GM12872 (cell line): Measurements from ENCODE around the gene DAAM2.

Experiments used
- CTCF ChIP-seq: IDR thresholded peaks from 3 replicates; pipeline ENCODE4 v1.5.1; 2011; ENCODE audit warnings: low read depth, mild to moderate bottlenecking, low read length, moderate library complexity; ENCODE audit not compliant: insufficient read depth

The DAAM2 gene

GRCh38 chr6:39791311-39791710 is 865 bp upstream of the DAAM2 start:
- TF ChIP-seq CTCF: peak; percentile 14; the same call in 1 of the 3 replicates

DNA sequence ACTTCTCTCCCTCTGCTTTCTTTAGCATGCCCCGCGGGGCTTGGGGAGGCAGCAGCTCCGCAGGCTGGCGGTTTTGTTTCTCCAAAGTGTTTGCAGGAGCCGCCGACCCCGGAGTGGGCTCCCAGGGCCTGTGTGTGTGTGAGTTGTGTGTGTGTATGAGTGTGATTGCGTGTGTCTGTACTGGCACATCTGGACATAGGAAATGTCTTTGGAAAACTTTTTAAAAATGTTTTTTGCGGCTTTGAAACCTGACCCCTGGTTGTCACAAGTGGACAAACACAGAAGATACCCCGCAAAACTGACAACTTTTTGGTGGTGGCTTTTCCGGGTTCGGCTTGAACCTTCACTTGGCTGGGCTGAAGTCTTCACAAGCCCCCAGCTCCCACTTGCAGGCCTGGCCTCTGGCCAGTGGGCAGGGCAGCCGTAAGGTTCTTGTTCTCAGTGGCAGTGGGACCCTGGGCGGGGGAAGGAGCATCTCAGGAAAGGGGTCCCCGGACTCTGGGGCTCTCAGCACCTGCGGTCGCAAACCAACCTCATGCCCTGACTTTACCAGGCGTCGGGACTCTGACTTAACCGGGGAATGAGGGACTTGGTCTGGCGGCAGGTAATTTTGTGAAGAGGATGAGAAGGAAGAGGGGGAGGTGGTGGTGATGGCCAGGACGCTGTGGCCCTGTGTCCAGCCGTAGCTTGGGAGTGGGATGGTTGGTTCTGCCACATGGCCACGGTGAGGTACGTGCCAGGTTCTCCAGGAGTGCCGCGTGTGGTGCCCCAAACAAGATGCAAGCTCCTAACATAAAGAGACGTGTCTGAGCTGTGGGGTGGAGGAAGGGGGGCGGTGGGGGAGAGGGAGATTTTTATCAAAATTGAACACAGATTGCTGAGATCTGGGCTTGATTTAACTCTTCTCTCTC is 619 bp downstream of the DAAM2 start:
- TF ChIP-seq CTCF: no peak

DNA sequence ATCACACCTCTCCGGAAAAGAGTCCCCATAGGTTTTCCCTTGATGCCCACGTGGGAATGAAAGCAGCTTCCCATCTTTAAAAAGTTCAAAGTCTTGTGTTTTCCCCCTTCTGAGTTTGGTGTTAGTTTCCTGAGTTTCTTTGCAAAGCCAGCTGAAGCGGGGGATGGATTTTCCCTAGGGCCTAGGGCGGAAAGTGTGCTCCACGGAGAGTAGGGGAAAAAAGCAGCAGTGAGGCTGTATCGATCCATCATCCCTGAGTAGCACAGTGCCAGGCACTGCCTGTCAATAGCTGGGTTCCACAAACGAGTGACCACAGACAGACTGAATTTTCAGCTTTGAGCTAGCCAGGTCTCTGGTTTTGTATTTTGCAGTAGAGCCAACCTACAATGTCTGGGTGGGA is 1.3 kb downstream of the DAAM2 start:
- no peak for TF ChIP-seq CTCF

DNA sequence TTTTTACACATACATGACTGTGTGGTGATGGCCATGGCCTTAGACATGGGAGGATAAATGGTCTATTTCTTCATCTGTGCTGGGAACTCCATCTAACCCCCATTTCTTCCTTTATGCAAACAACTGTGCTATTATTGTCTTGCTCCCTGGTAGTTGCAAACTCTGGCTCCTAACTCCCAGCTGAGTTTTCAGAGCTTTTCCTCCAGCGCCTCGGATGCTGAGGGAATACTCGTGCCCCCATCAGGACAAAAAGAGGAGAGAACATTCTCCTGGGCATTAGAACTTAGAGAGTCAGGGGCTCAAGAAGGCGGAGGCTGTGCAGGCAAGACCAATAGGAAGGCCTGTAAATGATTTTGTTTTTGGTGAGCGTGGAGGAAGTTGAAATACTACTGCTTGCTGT is 2.1 kb downstream of the DAAM2 start:
- no peak for TF ChIP-seq CTCF

- no peak for TF ChIP-seq CTCF
Measured at GRCh38 chr6:39797751-39798150, 5.6 kb downstream of the DAAM2 start.

DNA sequence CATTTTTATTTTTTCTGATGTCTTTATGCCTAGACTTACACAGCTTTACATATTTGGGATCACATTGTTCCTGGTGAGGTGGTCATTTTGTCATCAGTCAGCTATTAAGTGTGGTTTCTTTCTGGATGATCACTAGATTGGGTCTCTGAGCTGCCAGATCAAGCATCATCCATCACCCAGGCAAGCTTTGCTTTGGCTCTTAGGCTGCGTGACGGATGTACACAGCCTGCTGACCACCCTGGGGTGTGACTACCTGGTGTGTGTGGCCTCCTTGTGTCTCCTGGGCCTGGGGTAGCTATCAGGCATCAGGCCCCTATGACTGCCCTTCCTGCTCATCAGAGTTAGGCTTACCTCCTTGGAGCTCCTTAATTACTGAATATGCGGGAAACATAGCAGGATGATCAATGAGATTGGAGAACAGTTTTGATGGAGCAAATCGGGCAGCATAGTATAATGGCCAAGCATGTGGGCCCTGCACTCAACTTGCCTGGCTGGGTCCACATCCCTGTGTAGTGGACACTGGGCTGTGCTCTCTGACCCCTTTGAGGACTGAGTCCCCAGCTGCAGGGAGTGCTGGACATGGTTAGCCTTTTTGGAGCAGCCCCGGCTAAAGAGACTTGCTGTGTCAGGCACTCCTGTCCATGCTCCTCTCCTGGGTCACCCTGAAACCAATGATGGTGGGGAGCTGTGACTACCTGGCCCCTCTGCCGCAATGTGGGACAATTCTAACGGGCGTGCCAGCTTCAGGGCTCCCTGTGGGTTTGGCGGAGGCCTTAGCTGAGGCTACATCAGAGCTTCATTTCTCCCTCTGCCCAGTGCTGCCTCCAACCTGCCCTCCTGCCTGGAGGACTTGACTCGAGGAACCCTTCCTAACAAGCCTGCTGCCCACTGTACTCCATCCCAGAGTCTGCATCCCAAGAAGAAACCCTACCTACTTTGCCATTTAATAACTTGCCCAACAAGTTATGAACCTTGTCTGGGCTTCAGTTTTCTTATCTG is 8.2 kb downstream of the DAAM2 start:
- no peak for TF ChIP-seq CTCF
